Body of pancreas (tissue), 4 donors: ENCODE measurements around the gene RNF41. TPM values are rescaled to one million over a fixed set of nuclear protein-coding genes. Genes with fewer than 3 reads are reported as not detected.

Source experiments
- ATAC-seq: fragments of 150-250 bp; one replicate; pipeline ENCODE4 v1.9.1; 2016
- DNase-seq, 4 donors: peaks; one replicate each; pipeline ENCODE4 v3.0.0-alpha.2; 2019
- H3K27ac ChIP-seq, 4 donors: fragments of 200-600 bp; sonication (generic); 1 replicate in 3 of 4; 2 replicates in 1 of 4; pipeline versions ENCODE4 v1.5.1 to v1.6.1; 2016 to 2019; ENCODE audit warnings: mild to moderate bottlenecking in 1 of 4, mixed read lengths in 1 of 4, moderate library complexity in 1 of 4
- H3K27me3 ChIP-seq, 2 donors: fragments of 200-600 bp; sonication (generic); one replicate each; pipeline ENCODE4 v1.6.0; 2016; ENCODE audit warnings: mild to moderate bottlenecking in 1 of 2
- H3K36me3 ChIP-seq, 2 donors: fragments of 200-600 bp; sonication (generic); replicated peaks in 1 of 2; 2 replicates each; pipeline ENCODE4 v1.5.1; 2016; ENCODE audit warnings: low read depth in 2 of 2; ENCODE audit not compliant: insufficient read depth in 1 of 2
- H3K4me1 ChIP-seq: fragments of 200-600 bp; sonication (generic); one replicate; pipeline ENCODE4 v1.6.0; 2016
- H3K4me3 ChIP-seq, 2 donors: fragments of 200-600 bp; sonication (generic); 1 replicate in 1 of 2; 2 replicates in 1 of 2; pipeline ENCODE4 v1.5.1; 2016 to 2019
- H3K9me3 ChIP-seq, 3 donors: fragments of 200-600 bp; sonication (generic); 1 replicate in 2 of 3; 2 replicates in 1 of 3; pipeline ENCODE4 v1.5.1; 2016
- POLR2A ChIP-seq, 3 donors: fragments of 450-650 bp; IDR thresholded peaks; one replicate each; pipeline ENCODE4 v1.6.1; 2016; ENCODE audit warnings: antibody characterized with exemption in 3 of 3, mild to moderate bottlenecking in 2 of 3
- WGBS, 2 donors: methylation state at CpG; one replicate each; pipeline ENCODE4 v1.1.5; 2017; 5-methylcytosine and 5-hydroxymethylcytosine counted together
- intact Hi-C: fragments of 100-400 bp; cut with DNase I; formaldehyde crosslinking; loops from one replicate; pipeline ENCODE4 v1.15.1; 2023
- total RNA-seq, 2 donors: library from RNA; depleted of rRNA; stranded (reverse); fragments of >200 nt; gene quantifications; one replicate each; pipeline ENCODE4 v1.1.0, GENCODE V29; 2016
- TF ChIP-seq, protein P1 (sequence below), 7 experiments: fragments of 450-650 bp in 4 of 7; fragments of 200-600 bp in 3 of 7; sonication (generic) in 3 of 7; IDR thresholded peaks; one replicate each; pipeline ENCODE4 v1.5.1; 2016 to 2019; ENCODE audit warnings: antibody characterized with exemption in 7 of 7

Gene RNF41
- total RNA-seq, 2 donors from 2014 or later, result 13.2 TPM

DNA sequence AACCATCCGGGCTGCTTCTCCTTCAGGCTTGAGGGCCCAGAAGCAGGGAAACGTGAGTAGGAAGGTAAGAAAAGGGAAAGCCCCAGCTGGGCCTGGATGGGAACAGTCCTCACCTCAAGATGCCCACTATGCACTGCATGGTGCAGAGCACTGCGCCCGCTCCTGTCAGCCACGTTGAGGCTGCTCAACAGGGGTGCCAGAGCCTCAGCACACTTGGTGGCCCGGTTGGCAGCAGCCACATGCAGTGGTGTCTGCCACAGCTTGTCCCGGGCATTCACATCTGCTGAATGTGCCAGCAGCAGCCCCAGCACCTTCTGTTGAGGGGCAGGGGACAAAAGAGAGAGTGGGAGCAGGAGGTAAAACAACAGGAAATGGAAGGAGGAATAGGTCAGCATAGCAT, 33.9 kb upstream of the RNF41 start:
- no peaks in the 10 kb centered on the region for H3K27me3 ChIP-seq
- H3K9me3 ChIP-seq, result no peaks in the 10 kb centered on the region
- no peak for ATAC-seq
- whole genome bisulfite sequencing, 2 donors, result 80 to 89% methylated on average over 6 to 7 of the region's 7 CpGs
- DNase-seq, result no peak
- no peak overlapping the region for H3K4me3 ChIP-seq
- TF ChIP-seq POLR2A (IDR thresholded peaks at IDR 0.05), result no peak
- TF ChIP-seq, protein P1, sequence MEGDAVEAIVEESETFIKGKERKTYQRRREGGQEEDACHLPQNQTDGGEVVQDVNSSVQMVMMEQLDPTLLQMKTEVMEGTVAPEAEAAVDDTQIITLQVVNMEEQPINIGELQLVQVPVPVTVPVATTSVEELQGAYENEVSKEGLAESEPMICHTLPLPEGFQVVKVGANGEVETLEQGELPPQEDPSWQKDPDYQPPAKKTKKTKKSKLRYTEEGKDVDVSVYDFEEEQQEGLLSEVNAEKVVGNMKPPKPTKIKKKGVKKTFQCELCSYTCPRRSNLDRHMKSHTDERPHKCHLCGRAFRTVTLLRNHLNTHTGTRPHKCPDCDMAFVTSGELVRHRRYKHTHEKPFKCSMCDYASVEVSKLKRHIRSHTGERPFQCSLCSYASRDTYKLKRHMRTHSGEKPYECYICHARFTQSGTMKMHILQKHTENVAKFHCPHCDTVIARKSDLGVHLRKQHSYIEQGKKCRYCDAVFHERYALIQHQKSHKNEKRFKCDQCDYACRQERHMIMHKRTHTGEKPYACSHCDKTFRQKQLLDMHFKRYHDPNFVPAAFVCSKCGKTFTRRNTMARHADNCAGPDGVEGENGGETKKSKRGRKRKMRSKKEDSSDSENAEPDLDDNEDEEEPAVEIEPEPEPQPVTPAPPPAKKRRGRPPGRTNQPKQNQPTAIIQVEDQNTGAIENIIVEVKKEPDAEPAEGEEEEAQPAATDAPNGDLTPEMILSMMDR (IDR thresholded peaks at IDR 0.05), result no peak
- H3K27ac ChIP-seq, result no peak overlapping the region
- H3K36me3 ChIP-seq, result peaks cover 0 to 27% of the 10 kb centered on the region in 2 donors
- H3K4me1 ChIP-seq, result peaks cover 27% of the 10 kb centered on the region
- intact Hi-C loops, result no loop called here

GRCh38 chr12:56253091-56253490, 31.4 kb upstream of the RNF41 start:
- intact Hi-C loops, result no loop called here
- ATAC-seq, result no peak

DNA sequence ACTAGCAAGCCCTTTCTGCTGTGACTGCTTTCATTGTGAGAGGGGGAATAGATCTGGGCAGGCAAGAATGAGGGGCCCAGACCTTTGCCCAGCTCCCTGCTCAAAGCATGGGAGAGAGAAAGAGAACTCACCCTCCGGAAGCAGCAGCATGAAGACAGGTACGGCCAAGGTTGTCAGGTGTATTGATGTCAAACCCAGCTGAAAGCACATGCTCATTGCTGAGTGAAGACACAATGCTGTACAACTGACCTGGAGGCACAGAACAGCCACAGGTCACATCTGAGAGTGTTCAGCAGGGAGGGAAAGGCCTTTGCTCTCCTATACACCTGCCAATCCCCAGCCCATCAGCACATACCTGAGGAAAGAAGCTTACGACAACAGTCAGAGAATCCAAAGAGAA, 30.9 kb upstream of the RNF41 start:
- peaks cover 4 to 48% of the 10 kb centered on the region in 2 donors for H3K36me3 ChIP-seq
- H3K27ac ChIP-seq, result no peak overlapping the region
- DNase-seq, result no peak
- no peaks in the 10 kb centered on the region for H3K27me3 ChIP-seq
- no peak overlapping the region for H3K4me3 ChIP-seq
- H3K4me1 ChIP-seq, result peaks cover 21% of the 10 kb centered on the region
- H3K9me3 ChIP-seq, result no peaks in the 10 kb centered on the region
- TF ChIP-seq POLR2A (IDR thresholded peaks at IDR 0.05), result no peak
- TF ChIP-seq, protein P1 (IDR thresholded peaks at IDR 0.05), result no peak
- intact Hi-C loops, result no loop called here
- ATAC-seq, result no peak
- WGBS, 2 donors, result 96 to 97% methylated on average over 3 of the region's 3 CpGs

More at GRCh38 chr12:56253091-56253490, 31.4 kb upstream of the RNF41 start:
- H3K27me3 ChIP-seq, result no peaks in the 10 kb centered on the region
- no peaks in the 10 kb centered on the region for H3K9me3 ChIP-seq
- H3K4me1 ChIP-seq, result peaks cover 21% of the 10 kb centered on the region
- 93 to 96% methylated on average over 9 to 11 of the region's 11 CpGs for WGBS, 2 donors
- no peak overlapping the region for H3K27ac ChIP-seq
- no peak for DNase-seq
- H3K36me3 ChIP-seq, result peaks cover 4 to 43% of the 10 kb centered on the region in 2 donors
- no peak overlapping the region for H3K4me3 ChIP-seq
- no peak for TF ChIP-seq POLR2A (IDR thresholded peaks at IDR 0.05)
- TF ChIP-seq, protein P1 (IDR thresholded peaks at IDR 0.05), result no peak

- no peaks in the 10 kb centered on the region for H3K9me3 ChIP-seq
- no peaks in the 10 kb centered on the region for H3K27me3 ChIP-seq
- H3K36me3 ChIP-seq, result peaks cover 12 to 54% of the 10 kb centered on the region in 2 donors
- no peak for DNase-seq
- no peak for TF ChIP-seq POLR2A (IDR thresholded peaks at IDR 0.05)
- TF ChIP-seq, protein P1 (IDR thresholded peaks at IDR 0.05), result no peak
- no peak overlapping the region for H3K27ac ChIP-seq
- 83 to 89% methylated on average over 5 to 8 of the region's 8 CpGs for WGBS, 2 donors
- intact Hi-C loops, result no loop called here
- no peak for ATAC-seq
- no peak overlapping the region for H3K4me3 ChIP-seq
- peaks cover 13% of the 10 kb centered on the region for H3K4me1 ChIP-seq
These were observed 27.0 kb upstream of the RNF41 start for GRCh38 chr12:56248711-56249110.

DNA sequence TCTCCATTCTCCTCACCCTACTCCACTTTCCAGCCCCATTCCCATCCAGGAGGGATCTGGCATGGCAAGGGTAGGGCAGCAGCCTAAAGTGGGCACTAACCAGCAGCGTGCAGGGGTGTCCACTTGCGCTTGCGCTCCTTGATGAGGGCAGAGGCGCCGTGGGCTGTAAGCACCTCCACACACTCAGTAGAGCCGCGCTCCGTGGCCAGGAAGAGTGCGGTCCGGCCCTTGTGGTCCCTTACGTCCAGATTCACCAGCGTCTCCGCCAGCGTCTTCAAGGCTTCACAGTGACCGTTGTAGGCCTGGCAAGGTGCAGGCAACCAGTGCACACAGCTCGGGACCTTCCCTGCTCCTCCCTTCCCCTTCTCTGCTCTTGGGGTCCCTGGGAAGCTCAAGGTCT, 26.2 kb upstream of the RNF41 start:
- Histone ChIP-seq H3K36me3 (peaks cover 12 to 50% of the 10 kb centered on the region in 2 donors), H3K27me3 (no peaks in the 10 kb centered on the region), H3K4me3 (no peak overlapping the region), H3K27ac (no peak overlapping the region), H3K9me3 (no peaks in the 10 kb centered on the region), H3K4me1 (peaks cover 21% of the 10 kb centered on the region)
- DNase-seq (no peak), ATAC-seq (no peak)
- 92% methylated on average over 6 to 16 of the region's 16 CpGs for WGBS, 2 donors
- intact Hi-C loops, result no loop called here
- TF ChIP-seq, protein P1 (IDR thresholded peaks at IDR 0.05), result no peak
- TF ChIP-seq POLR2A (IDR thresholded peaks at IDR 0.05), result no peak
